ENCODE data around the gene ATP5PB. TPM values are rescaled to one million over a fixed set of nuclear protein-coding genes. Genes with fewer than 3 reads are reported as not detected.
A peak's percentile ranks its signal among the peaks of the same experiment; 100 is the strongest.

Gene ATP5PB
- total and polyA plus RNA-seq, 4 donors: 143 to 257 (median 223) TPM

DNA sequence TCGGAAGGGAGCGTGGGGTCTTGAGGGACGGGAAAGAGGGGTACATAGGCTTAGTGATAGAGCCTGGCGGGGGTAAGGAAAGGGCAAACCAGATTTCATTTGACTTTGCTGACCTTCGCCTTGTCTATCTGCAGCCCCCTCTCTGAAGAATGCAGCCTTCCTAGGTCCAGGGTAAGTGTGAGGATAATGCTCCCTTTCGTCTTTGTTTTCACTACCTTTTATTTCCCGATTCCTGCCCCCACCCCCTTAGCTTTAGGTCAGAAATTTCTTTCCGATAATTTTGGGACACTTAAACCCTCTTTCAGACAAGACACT is 396 bp downstream of the ATP5PB start:
- H3K4me1 ChIP-seq (ENCODE audit: control insufficient read depth in 4 of 4, insufficient read depth in 4 of 4, low read length in 3 of 4): peaks cover 2 to 31% (median 23%) of the 10 kb centered on the region in 4 donors
- under 1% methylated on average over 8 of the region's 8 CpGs for WGBS
- H3K9me3 ChIP-seq (ENCODE audit: control insufficient read depth in 4 of 4, low read length in 3 of 4): no peaks in the 10 kb centered on the region
- peak overlapping the region; percentile 80 to 87 for H3K27ac ChIP-seq (ENCODE audit: low read depth in 1 of 2, low read length in 2 of 2)
- H3K27me3 ChIP-seq (ENCODE audit: control insufficient read depth in 4 of 4, insufficient read depth in 4 of 4, low read length in 3 of 4): no peaks in the 10 kb centered on the region
- peaks cover 1 to 16% (median 8%) of the 10 kb centered on the region in 4 donors for H3K36me3 ChIP-seq (ENCODE audit: control insufficient read depth in 4 of 4, insufficient read depth in 3 of 4, low read depth in 1 of 4, low read length in 3 of 4)
- peak overlapping the region; percentile 78 to 99 (median 98) for H3K4me3 ChIP-seq (ENCODE audit: low read depth in 1 of 3, low read length in 3 of 3)
- TF ChIP-seq GABPA (IDR thresholded peaks at IDR 0.05 in 1 of 2, conservative IDR thresholded peaks at IDR 0.05 in 1 of 2): no peak
- no peak for TF ChIP-seq FOXA2 (IDR thresholded peaks at IDR 0.05)
- no peak for TF ChIP-seq JUND (IDR thresholded peaks at IDR 0.05)
- no peak for TF ChIP-seq HNF4G (IDR thresholded peaks at IDR 0.05)
- TF ChIP-seq, protein P1, sequence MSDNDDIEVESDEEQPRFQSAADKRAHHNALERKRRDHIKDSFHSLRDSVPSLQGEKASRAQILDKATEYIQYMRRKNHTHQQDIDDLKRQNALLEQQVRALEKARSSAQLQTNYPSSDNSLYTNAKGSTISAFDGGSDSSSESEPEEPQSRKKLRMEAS (IDR thresholded peaks at IDR 0.05): no peak
- no peak for TF ChIP-seq FOXA1 (IDR thresholded peaks at IDR 0.05)
- TF ChIP-seq, protein P2, sequence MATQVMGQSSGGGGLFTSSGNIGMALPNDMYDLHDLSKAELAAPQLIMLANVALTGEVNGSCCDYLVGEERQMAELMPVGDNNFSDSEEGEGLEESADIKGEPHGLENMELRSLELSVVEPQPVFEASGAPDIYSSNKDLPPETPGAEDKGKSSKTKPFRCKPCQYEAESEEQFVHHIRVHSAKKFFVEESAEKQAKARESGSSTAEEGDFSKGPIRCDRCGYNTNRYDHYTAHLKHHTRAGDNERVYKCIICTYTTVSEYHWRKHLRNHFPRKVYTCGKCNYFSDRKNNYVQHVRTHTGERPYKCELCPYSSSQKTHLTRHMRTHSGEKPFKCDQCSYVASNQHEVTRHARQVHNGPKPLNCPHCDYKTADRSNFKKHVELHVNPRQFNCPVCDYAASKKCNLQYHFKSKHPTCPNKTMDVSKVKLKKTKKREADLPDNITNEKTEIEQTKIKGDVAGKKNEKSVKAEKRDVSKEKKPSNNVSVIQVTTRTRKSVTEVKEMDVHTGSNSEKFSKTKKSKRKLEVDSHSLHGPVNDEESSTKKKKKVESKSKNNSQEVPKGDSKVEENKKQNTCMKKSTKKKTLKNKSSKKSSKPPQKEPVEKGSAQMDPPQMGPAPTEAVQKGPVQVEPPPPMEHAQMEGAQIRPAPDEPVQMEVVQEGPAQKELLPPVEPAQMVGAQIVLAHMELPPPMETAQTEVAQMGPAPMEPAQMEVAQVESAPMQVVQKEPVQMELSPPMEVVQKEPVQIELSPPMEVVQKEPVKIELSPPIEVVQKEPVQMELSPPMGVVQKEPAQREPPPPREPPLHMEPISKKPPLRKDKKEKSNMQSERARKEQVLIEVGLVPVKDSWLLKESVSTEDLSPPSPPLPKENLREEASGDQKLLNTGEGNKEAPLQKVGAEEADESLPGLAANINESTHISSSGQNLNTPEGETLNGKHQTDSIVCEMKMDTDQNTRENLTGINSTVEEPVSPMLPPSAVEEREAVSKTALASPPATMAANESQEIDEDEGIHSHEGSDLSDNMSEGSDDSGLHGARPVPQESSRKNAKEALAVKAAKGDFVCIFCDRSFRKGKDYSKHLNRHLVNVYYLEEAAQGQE (IDR thresholded peaks at IDR 0.05): no peak
- TF ChIP-seq RXRA (IDR thresholded peaks at IDR 0.05): no peak
- TF ChIP-seq ATF3 (IDR thresholded peaks at IDR 0.05): no peak
- no peak for TF ChIP-seq TAF1 (conservative IDR thresholded peaks at IDR 0.05)
- TF ChIP-seq NR2F2 (IDR thresholded peaks at IDR 0.05): no peak
- peak overlapping the region; percentile 97 for H3K9ac ChIP-seq (ENCODE audit: low read depth in 1 of 2, low read length in 2 of 2)
- no peak for DNase-seq (ENCODE audit: low spot score)

GRCh38 chr1:111450185-111450584 is 921 bp downstream of the ATP5PB start:
- Histone ChIP-seq H3K4me1 (ENCODE audit: control insufficient read depth in 4 of 4, insufficient read depth in 4 of 4, low read length in 3 of 4) (peaks cover 2 to 31% (median 23%) of the 10 kb centered on the region in 4 donors), H3K27me3 (ENCODE audit: control insufficient read depth in 4 of 4, insufficient read depth in 4 of 4, low read length in 3 of 4) (no peaks in the 10 kb centered on the region), H3K9me3 (ENCODE audit: control insufficient read depth in 4 of 4, low read length in 3 of 4) (no peaks in the 10 kb centered on the region), H3K27ac (ENCODE audit: low read depth in 1 of 2, low read length in 2 of 2) (no peak overlapping the region), H3K4me3 (ENCODE audit: low read depth in 1 of 3, low read length in 3 of 3) (peak overlapping the region; percentile 78 to 99 (median 98)), H3K9ac (ENCODE audit: low read depth in 1 of 2, low read length in 2 of 2) (peak overlapping the region; percentile 97), H3K36me3 (ENCODE audit: control insufficient read depth in 4 of 4, insufficient read depth in 3 of 4, low read depth in 1 of 4, low read length in 3 of 4) (peaks cover 1 to 17% (median 10%) of the 10 kb centered on the region in 4 donors)
- TF ChIP-seq ATF3 (IDR thresholded peaks at IDR 0.05) (no peak), TAF1 (conservative IDR thresholded peaks at IDR 0.05) (no peak), HNF4A (conservative IDR thresholded peaks at IDR 0.05) (no peak), FOXA1 (IDR thresholded peaks at IDR 0.05) (no peak), HNF4G (IDR thresholded peaks at IDR 0.05) (no peak), EGR1 (IDR thresholded peaks at IDR 0.05; ENCODE audit: low read depth in 2 of 2) (no peak), RXRA (IDR thresholded peaks at IDR 0.05) (no peak), JUND (IDR thresholded peaks at IDR 0.05) (no peak), ZBTB33 (IDR thresholded peaks at IDR 0.05) (no peak)
- TF ChIP-seq, protein P1 (IDR thresholded peaks at IDR 0.05): no peak
- TF ChIP-seq, protein P2 (IDR thresholded peaks at IDR 0.05): no peak
- WGBS: 51% methylated on average over 3 of the region's 3 CpGs
- DNase-seq (ENCODE audit: low spot score): no peak
